Measurements from ENCODE around the gene SLX1B.
"Not testable (repeated sequence)": the region's sequence is repeated elsewhere in the genome, so short reads cannot be mapped to it uniquely, and the experiment has no call there.

SLX1B gene

DNA sequence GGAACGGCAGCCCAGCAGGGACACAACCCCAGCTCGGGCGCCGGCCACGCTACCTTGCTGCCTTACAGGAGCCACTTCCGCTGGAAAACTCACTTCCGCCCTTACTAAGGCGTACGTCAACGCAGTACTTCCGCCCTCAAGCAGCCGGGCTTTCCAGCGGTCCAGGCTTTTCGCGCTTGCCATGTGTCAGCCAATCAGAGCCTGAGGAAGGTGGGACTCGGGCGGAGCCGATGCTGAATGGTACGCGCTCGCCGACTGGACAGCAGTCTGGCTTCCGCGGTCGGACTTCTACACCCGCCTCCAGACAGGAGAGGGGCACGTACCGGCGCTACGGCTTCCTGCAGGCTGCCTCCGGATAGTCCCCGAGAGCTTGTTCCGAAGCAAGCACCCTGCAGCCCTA lies at the start of gene SLX1B, which contains the start of gene BOLA2:
Gene SLX1B, plus strand, starts transcription at position 265 of the 400 bp plus-strand sequence.
Gene BOLA2, minus strand, starts transcription at position 83 of the 400 bp plus-strand sequence. CDS start 98 bp downstream, outside the sequence.
- H3K27ac ChIP-seq, result not testable (repeated sequence)

DNA sequence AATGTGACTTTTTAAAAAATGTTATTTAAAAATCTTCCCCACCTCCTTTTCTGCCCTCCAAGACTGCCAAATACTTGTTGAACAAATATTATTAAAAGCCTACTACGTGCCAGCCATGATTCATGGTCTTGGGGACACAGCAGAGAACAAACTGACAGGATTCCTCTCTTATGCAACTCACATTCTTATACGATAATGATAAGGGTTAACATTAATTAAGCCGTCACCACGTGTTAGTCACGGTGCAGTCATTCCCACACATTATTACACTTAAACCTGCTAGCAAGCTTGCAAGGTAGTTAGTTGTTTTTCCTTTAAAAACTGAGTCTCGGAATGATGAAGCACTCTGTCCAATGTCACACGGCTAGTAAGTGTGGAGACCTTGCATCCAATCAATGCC lies 49.1 kb upstream of the SLX1B start:
- H3K27ac ChIP-seq, result not testable (repeated sequence)

DNA sequence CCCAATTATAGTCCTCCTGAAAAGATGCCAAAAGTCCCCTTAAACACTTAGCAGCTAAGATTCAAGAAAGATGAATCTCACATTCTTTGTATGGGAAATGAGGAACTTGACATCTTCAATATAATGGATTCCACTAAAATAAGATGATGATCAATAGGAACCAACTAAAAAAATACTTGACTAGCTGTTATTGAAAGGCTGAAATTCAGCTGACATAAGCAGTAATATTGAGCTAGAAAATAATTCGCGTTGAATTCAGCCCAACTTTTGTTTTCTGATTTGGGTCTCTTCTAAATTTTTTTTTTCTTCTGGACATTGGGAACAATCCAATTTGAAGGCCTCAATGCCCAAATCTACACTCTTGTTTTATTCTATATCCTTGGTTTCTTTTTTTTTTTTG lies 30.7 kb upstream of the SLX1B start:
- not testable (repeated sequence) for H3K27ac ChIP-seq

DNA sequence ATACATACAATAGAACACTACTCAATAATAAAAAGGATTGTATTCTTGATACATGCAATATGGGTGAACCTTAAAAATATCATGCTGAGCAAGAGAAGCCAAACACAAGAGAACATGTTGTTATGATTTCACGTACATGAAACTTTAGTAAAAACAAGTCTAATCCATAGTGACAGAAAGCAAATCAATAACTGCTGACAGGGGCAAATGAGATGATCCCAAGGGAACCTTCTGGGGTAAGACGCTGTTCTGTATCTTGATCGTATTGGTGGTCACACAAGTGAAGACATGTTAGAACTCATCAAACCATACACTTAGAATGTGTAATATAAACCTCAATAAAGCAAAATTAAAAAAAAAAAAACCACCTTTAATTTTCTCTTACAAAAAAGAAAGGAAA lies 28.9 kb upstream of the SLX1B start:
- H3K27ac ChIP-seq, result not testable (repeated sequence)

DNA sequence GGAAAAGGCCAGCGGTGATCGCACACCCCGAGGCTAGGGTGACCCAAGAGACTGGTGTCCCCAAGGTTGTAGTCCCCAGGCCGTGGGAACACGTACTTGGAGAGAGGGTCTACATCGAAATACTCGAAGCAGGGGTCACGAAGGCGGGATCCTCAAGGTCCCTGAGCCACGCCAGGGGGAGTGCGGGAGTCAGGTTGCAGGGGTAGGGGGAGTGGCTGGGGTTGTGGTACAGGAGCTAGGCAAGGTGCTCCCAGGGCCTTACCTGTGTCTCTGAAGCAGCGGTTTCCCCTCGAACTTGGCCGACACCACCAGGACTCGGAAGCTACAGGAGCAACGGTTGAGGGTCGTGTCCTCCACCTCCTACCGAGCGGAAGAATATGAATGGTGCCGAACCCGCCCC lies 579 bp upstream of the SLX1B start:
- not testable (repeated sequence) for H3K27ac ChIP-seq

DNA sequence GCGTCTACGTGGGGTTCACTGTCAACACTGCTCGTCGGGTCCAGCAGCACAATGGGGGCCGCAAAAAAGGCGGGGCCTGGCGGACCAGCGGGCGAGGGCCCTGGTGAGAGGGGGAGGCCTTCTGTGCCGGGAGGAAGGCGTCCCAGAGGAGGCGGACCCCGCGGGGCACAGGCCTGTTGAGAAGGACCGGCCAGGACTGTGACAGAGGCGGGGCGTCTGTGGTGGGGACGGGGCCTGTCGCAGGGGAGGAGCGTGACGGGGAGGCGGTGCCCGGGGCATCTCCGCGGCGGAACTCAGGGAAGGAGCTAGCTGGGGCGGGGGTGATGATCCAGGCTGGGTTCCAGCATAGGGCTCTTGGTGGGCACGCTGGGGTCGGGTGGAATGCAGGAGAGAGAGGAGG lies 495 bp downstream of the SLX1B start:
- not testable (repeated sequence) for H3K27ac ChIP-seq

DNA sequence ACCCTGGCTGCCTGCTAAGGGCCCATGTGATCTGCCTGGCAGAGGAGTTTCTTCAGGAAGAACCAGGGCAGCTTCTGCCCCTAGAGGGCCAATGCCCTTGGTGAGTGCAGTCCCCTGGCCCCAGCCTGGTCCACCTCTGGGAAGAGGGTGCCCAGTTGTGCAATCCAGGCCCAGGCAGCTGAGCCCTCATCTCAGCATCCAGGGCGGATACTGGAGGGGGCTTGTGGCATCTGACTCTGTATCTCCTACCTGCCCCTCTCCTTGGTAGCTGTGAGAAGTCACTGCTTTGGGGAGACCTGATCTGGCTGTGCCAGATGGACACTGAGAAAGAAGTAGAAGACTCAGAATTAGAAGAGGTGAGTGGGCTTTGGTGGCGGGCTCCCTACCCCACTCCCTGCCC lies 3.3 kb downstream of the SLX1B start:
- H3K27ac ChIP-seq, result not testable (repeated sequence)

DNA sequence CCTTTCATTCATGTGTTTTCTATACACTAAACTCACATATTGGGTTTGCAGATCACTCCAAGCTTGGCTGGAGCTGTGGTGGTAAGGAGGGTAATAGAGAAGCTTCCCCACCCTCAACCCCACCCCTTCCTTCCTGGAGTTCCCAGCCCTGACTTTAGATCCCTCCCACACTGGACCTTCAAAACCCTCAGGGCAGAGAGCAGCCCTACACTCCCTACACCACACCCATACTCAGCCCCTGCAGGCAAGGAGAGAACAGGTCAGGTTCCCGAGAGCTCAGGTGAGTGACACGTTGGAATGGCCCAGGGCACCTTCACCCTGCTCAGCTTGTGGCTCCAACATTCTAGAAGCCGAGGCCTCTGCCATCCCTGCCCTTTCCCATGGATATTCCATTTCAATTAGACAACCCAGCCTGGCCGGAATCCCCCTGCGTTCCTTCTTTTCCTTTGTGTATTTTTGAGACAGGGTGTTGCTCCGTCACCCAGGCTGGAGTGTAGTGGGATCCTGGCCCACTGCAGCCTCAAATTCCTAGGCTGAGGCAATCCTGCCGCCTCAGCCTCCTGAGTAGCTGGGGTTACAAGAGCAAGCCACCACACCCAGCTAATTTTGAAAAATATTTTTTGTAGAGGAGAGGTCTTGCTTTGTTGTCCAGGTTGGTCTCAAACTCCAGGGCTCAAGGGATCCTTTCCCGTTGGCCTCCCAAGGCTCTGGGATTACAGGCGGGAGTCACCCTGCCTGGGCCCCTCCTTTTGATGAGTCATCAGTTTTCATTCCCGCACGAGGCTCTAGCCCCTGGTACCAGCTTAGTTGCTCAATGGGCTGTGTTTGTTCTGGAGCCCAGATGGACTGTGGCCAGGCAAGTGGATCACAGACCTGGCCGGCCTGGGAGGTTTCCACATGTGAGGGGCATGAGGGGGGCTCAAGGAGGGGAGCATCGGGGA lies 5.6 kb downstream of the SLX1B start, which contains the start of gene SULT1A4:
Gene SULT1A4, plus strand, starts transcription at position 208 of the 941 bp plus-strand sequence. CDS start 1,473 bp downstream, outside the sequence.
- not testable (repeated sequence) for H3K27ac ChIP-seq

DNA sequence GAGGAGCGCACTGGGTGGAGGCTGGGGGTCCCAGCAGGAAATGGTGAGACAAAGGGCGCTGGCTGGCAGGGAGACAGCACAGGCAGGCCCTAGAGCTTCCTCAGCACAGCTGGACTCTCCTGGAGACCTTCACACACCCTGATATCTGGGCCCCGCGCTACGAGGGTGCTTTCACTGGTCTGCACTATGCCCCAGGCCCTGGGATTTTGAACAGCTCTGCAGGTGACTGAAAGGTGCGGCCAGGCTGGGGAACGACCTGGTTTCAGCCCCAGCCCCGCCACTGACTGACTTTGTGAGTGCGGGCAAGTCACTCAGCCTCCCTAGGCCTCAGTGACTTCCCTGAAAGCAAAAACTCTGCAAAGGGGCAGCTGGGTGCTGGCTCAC lies 6.3 kb downstream of the SLX1B start:
- H3K27ac ChIP-seq, result not testable (repeated sequence)

DNA sequence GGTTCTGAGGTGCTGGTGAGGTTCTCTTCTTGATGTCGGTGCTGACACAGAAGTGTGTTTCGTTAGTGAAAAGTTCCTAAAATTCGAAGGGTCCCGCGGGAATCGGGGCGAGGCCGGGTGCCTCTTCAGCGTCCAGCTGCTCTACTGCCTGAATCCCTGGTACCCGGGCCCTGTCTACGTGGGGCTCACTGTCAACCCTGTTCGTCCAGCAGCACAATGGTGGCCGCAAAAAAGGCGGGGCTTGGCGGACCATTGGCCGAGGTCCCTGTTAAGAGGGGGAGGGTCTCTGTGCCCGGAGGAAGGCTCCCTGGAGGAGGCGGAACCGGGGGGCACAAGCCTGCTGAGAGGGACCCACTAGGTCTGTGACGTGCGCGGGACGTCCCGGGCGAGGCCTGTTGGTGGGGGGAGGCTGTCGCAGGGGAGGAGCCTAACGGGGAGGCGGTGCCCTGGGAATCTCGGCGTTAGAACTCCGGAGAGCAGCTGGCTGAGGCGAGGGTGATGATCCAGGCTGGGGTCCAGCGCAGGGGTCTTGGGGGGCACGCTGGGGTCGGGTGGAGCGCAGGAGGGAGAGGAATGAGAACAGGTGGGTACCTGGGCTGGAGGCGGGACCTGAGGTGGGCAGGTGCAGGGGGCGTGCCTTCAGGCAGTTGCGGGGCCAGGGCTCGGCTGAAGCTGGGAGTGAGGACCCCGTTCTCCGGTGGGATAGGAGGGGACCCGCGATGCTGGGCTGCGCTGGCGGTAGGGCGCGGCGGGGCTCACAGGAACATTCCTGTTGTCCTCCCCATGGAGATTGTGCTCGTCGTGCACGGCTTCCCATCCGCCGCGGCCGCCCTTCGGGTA lies 11.9 kb downstream of the SLX1B start:
- H3K27ac ChIP-seq, result not testable (repeated sequence)

DNA sequence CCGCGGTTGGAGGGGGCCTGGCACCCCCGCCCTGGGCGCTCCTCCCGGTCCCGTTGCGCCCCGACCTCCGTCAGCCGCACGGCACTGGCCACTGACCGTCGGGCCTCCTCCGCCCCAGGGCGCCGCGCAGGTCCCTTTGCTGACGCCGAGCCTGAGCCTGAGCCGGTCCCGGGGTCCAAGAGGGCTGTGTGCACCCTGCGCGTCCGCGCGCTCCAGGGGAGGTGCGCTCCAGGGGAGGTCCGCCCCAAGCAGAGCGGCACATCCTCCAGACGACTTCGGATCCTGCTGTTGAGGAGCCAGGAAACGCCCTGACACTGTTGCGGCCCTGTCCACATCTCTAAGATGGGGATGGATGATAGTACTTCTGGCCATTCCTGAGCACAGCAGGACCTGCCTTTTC lies 12.6 kb downstream of the SLX1B start:
- H3K27ac ChIP-seq, result not testable (repeated sequence)

DNA sequence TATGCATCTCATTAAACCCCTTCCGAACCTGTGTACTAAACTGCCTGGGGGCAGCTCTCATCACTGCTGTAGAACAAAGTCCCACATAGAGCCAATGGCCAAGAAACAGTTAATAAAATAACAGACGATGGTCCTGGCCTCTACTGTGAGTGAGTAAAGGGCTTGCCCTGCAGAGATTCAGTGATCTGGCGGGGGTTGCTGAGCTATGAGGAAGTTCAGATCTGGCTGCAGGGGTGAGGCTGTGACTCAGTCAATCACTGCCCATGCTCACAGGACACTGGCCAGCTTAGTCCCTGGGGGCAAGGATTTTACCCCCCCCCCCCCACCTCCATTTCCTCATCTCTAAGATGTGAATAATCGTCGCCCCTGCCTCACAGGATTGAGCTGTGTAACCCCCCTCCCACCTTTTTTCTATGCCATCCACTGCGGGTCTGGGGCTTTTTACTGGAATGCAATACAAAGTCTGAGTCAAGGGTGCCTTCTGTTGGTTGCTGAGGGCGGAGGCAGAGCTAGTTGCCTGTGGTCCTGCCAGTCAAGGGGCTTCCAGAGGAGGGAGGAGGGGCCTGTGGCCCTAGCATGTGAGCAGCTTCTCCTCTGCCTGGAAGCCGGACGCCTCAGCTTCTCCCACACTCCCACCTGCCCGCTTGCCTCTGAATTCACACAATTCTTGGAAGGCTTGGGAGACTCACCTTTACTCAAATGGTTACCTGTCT lies 13.5 kb downstream of the SLX1B start:
- not testable (repeated sequence) for H3K27ac ChIP-seq

DNA sequence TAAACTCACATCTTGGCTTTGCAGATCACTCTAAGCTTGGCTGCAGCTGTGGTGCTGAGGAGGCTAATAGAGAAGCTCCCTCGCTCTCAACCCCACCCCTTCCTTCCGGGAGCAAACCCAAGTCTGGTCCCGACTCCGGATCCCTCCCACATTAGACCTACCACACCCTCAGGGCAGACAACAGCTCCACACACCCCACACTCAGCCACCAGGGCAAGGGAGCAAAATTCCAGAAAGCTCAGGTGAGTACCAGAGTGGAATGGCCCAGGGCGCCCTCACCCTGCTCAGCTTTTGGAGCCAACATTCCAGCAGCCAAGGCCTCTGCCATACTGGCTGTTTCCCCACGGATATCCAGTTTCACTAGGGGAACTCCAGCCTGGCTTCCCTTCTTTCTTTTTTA lies 15.3 kb downstream of the SLX1B start:
- H3K27ac ChIP-seq, result not testable (repeated sequence)

DNA sequence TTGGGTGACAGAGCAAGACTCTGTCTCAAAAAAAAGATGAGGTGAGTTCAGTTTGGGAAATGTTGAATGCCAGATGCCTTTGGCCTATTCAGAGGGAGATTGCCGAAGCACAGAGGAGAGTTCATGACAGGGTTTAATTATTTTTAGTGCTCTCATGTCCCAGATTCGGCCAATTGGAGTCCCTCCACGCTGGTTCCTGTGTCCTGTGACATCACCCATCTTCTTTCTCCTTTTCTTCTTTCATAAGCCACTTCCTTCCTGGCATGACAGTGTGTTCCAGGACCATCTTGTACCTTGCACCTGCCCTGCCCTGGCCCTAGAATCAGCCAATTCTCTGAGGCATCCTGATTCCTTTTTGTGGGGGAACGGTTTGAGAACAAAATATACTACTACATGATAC lies 17.7 kb downstream of the SLX1B start:
- not testable (repeated sequence) for H3K27ac ChIP-seq

DNA sequence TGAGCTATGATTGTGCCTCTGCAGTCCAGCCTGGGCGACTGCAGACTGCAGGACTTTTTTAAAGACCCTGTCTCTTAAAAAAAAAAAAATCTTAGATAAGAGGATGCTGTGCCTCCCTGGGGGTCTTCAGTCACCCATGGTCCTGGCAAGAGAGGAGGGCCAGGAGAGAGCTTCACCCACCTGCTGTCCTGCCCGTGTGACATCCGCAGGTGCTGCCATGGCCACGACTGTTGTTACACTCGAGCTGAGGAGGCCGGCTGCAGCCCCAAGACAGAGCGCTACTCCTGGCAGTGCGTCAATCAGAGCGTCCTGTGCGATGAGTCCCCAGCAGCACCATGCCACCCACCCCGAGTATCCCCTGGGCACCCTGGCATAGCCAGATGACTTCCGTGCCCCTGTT lies 27.9 kb downstream of the SLX1B start:
- not testable (repeated sequence) for H3K27ac ChIP-seq

DNA sequence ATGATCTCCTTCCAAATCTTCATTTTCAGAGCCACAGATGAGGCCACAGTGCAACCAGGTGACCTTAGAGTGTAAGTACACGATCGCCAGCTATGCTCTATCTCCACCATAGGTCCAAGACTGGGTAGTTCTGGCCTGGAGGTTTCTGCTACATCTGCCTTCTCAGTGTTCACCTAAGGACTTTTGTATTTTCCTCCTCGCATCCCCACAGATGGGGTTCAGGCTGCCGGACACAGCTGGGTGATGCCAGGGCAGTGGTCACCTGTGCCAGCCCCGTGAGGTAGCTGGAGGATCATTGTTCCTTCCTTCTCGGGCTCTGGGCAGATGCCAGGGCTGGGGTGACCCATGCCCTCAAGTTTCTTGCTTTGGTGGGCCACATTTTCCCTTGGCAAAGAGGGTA lies 52.0 kb downstream of the SLX1B start, which contains the start of gene NPIPB12:
Gene NPIPB12, minus strand, starts transcription at position 101 of the 400 bp plus-strand sequence.
- H3K27ac ChIP-seq, result not testable (repeated sequence)
